HG03196 (cell line): ENCODE results near the gene ZYG11A.

ENCODE experiments used
- ATAC-seq: cut with Tn5 transposase; IDR thresholded peaks from one replicate; pipeline ENCODE4 v1.9.1; 2021; ENCODE audit not compliant: unreplicated experiment

Gene ZYG11A

DNA sequence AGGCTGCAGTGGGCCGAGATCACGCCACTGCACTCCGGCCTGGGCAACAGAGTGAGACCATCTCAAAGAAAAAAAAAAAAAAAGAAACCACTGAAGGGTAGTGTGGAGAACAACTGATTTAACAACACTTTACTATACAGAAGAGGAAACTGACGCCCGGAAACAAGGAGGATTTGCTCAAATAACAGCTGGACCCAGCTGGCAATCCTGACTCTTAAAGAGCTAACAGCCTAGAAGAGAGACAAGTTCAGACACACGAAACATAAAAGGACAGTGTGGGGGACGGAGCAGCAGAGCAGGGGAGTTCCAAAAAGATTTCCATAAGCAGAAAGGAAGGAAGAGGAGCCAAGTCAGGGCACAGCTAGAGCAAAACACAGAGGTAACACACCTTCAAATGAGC lies 74.6 kb downstream of the ZYG11A start:
- no peak for ATAC-seq

GRCh38 chr1:52917581-52917980 lies 75.0 kb downstream of the ZYG11A start:
- ATAC-seq, result no peak

DNA sequence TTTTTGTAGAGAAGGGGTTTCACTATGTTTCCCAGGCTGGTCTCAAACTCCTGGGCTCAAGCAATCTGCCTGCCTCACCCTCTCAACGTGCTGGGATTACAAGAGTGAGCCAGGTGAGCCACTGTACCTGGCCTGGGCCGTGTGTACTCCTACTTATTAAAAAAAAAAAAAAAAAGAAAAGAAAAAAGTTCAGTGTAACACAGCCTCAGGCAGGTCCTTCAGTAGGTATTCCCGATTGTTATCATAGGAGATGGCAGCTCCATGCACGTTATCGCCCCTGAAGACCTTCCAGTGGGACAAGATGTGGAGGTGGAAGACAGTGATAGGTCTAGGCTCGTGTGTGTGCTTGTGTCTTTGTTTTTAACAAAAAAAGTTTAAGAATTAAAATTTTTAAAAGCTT lies 75.6 kb downstream of the ZYG11A start:
- ATAC-seq, result no peak

- ATAC-seq, result no peak
Observed at GRCh38 chr1:52919051-52919722, 76.6 kb downstream of the ZYG11A start.

- ATAC-seq, result no peak
Observed at GRCh38 chr1:52919723-52920483, 77.3 kb downstream of the ZYG11A start.

- no peak for ATAC-seq
Observed at GRCh38 chr1:52920791-52921291, 78.3 kb downstream of the ZYG11A start.

- ATAC-seq, result no peak
Observed at GRCh38 chr1:52925571-52926005, 83.0 kb downstream of the ZYG11A start.

DNA sequence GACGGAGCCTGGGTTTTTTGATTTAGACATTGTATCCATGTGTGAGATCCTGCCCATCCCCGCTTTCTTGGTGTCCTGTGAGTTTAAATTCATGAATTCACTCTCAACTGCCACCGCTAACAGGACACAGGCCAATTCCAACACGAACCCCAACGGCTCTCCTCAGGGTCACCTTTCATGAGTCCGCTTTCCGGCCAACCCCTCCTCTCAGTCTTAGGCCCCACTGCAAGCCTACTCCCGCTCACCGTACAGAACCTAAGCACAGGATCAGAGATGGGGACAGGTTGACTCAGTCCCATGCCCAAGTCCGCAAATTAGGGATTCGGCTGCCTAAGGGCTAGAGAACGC lies 84.3 kb downstream of the ZYG11A start:
- peak; percentile 24 for ATAC-seq

DNA sequence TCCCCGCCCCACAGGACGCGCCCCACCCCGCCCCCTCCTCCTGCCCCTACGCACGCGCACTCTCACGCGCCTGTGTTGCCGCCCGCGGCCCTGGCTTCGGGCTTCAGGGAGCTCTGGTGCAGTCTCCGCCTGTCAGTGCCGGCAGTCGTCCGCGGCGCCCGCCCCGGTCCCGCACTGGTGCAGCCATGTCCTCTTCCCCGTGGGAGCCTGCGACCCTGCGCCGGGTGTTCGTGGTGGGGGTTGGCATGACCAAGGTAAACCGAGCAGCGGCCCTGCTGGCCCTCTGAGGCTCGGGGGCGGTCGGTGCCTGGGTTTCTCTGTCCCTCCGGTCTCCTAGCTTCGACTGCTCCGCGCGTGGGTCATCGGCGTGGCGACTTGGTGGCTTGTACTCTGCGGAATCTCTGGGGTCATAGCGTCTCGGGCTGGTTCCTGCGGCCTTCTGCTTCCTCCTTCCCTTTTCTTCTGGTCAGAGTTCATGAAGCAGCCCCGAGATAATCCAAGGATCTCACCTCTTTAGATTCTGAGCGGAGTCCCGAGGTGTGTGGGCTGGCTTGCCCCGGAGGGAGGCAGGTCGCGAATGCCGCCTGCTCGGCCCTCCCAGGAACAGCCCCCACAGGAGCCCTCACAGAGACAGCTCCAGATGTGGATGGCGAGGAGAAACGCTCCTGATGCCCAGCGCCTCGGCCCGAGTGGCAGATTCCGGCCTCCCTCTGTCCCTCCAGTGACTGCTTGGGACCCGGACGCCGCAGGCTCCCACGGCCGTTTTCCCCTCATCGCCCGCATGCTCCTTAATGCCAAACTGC lies 84.9 kb downstream of the ZYG11A start, which contains the start of gene SCP2:
SCP2 (plus strand) TSS at position 65 of the 803 bp plus-strand sequence; CDS start at position 186, 121 bp downstream.
- peak; percentile 76 for ATAC-seq

DNA sequence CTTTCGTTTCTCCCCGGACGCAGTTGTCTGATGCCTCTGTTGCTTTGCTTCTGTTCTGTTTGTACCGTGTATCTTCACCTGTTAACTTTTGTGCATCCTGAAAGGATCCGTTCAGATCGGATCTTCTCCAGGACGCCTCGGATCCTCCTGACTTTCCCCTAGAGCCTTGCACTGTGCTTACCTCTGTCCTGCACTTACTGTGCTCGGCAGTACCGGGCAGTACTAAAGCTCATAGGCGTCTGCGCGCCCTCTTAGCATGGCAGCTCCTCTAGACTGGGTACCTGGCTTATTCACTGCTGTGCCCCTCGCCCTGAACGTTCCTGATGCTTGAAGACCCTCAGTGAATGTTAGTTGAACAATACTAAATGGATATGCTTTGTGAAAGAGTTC lies 85.5 kb downstream of the ZYG11A start:
- ATAC-seq, result peak; percentile 10

DNA sequence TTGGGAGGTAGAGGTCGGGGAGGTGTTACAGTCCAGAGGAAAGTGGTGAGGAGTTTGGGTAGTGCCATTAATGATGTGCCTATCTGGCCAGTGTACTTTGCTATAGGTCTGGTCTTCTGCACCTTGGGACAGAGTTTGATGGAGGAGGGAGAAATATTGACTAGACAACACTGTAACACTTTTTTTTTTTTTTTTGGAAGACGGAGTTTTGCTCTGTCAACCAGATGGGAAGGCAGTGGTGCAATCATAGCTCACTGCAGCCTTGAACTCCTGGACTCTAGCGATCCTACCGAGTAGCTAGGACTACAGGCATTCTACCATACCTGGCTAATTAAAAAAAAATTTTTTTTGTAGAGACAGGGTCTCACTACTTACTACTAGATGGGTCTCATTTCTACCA lies 86.5 kb downstream of the ZYG11A start:
- ATAC-seq, result no peak

GRCh38 chr1:52937433-52938182 lies 95.0 kb downstream of the ZYG11A start:
- ATAC-seq, result no peak

GRCh38 chr1:52938183-52938451 lies 95.6 kb downstream of the ZYG11A start:
- ATAC-seq, result no peak

GRCh38 chr1:52943876-52944416 lies 101.4 kb downstream of the ZYG11A start:
- ATAC-seq, result no peak

DNA sequence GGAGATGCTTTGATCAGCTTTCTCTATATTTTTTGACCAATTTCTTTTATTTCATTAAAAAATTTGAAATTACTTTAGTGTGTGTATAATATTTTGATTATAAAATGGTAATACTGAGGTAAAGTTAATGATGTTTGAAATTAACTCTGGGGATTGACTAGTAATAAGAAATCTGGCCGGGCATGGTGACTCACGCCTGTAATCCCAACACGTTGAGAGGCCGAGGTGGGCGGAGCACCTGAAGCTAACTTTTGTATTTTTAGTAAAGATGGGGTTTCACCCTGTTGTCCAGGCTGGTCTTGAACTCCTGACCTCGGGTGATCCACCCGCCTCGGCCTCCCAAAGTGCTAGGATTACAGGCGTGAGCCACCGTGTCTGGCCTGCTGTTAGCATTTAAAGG lies 102.0 kb downstream of the ZYG11A start:
- no peak for ATAC-seq
